ENCODE results near the gene PTGFRN. TPM values are rescaled to one million over a fixed set of nuclear protein-coding genes. Genes with fewer than 3 reads are reported as not detected.

Gene PTGFRN
- total and polyA plus RNA-seq, 2 of the 13 experiments (the other 11 are each of a cell fraction or from before 2014, with no cell fraction given), result 3.3 to 11.3 TPM

GRCh38 chr1:117017062-117017461 lies 107.3 kb downstream of the PTGFRN start:
- TF ChIP-seq RFX1 (IDR thresholded peaks at IDR 0.05) (peak; percentile 42; the same call in 1 of the 2 replicates), ZNF784 (CRISPR knock-in tag; IDR thresholded peaks at IDR 0.05; ENCODE audit: borderline replicate concordance) (no peak), HOXD1 (CRISPR knock-in tag; IDR thresholded peaks at IDR 0.05) (no peak), ZMAT5 (CRISPR knock-in tag; IDR thresholded peaks at IDR 0.05; ENCODE audit: borderline replicate concordance, low read depth) (no peak), ZNF580 (CRISPR knock-in tag; IDR thresholded peaks at IDR 0.05; ENCODE audit: borderline replicate concordance, low read depth) (no peak), EEA1 (CRISPR knock-in tag; IDR thresholded peaks at IDR 0.05; ENCODE audit: borderline replicate concordance) (no peak), CCDC6 (CRISPR knock-in tag; IDR thresholded peaks at IDR 0.05) (no peak)

GRCh38 chr1:117017648-117018047 lies 107.9 kb downstream of the PTGFRN start:
- ATAC-seq (no peak), DNase-seq (ENCODE audit: low spot score) (no peak), FAIRE-seq (no peak)
- Histone ChIP-seq H2AFZ (ENCODE audit: low read length) (no peak overlapping the region), H3K4me3 (replicated peaks in 1 of 3; ENCODE audit: insufficient read depth in 1 of 3, low read depth in 2 of 3, low read length in 3 of 3) (no peak overlapping the region), H3K9ac (ENCODE audit: insufficient read depth, low read depth, low read length) (no peak overlapping the region), H3K36me3 (replicated peaks in 1 of 2; ENCODE audit: control insufficient read depth in 1 of 2, insufficient read depth in 2 of 2, low read length in 2 of 2) (no peaks in the 10 kb centered on the region), H3K27ac (ENCODE audit: extremely low read length, insufficient read depth, low read length) (no peak overlapping the region), H4K20me1 (ENCODE audit: insufficient read depth, low read length) (no peaks in the 10 kb centered on the region), H3K79me2 (ENCODE audit: insufficient read depth, low read length) (no peaks in the 10 kb centered on the region), H3K4me1 (ENCODE audit: insufficient read depth, low read length) (no peaks in the 10 kb centered on the region), H3K4me2 (ENCODE audit: low read depth, low read length) (no peak overlapping the region), H3K9me3 (ENCODE audit: low read length) (no peaks in the 10 kb centered on the region), H3K27me3 (ENCODE audit: control insufficient read depth in 1 of 2, insufficient read depth in 2 of 2, low read length in 2 of 2) (no peaks in the 10 kb centered on the region; a peak in 1 of 5 replicates)
- ChIA-PET CTCF (ENCODE audit: low intra/inter-chr PET ratio, low total read pairs) (no interaction called here), POLR2A (no interaction called here)
- in situ Hi-C loops (cut with HindIII; ENCODE audit: extremely low pct_ligation_motif_present, low pct_unique_long_range_greater_than_20kb) (no loop called here), intact Hi-C loops (cut with micrococcal nuclease; ENCODE audit: unreplicated experiment) (no loop called here)
- no TSS peak for BruUV-seq (replicated peaks)
- 10% methylated on average over 3 of the region's 3 CpGs for WGBS (ENCODE audit: low lambda C conversion rate)
- no peak for TF ChIP-seq ZNF253 (CRISPR knock-in tag; IDR thresholded peaks at IDR 0.05; ENCODE audit: borderline replicate concordance)
- TF ChIP-seq RBM39 (IDR thresholded peaks at IDR 0.05; ENCODE audit: low read depth, low read length, poor library complexity, severe bottlenecking), result no peak
- TF ChIP-seq NR2F1 (CRISPR knock-in tag; IDR thresholded peaks at IDR 0.05), result no peak
- TF ChIP-seq RNF2 (conservative IDR thresholded peaks at IDR 0.05; ENCODE audit: low read depth), result no peak
- no peak for TF ChIP-seq ZKSCAN1 (IDR thresholded peaks at IDR 0.05; ENCODE audit: low read length)
- TF ChIP-seq MYNN (CRISPR knock-in tag; IDR thresholded peaks at IDR 0.05; ENCODE audit: low read depth), result no peak
- TF ChIP-seq ZSCAN5A (CRISPR knock-in tag; IDR thresholded peaks at IDR 0.05; ENCODE audit: borderline replicate concordance), result no peak
- no peak for TF ChIP-seq ZNF569 (CRISPR knock-in tag; IDR thresholded peaks at IDR 0.05; ENCODE audit: borderline replicate concordance)
- TF ChIP-seq ZNF256 (CRISPR knock-in tag; conservative IDR thresholded peaks at IDR 0.05), result no peak
- TF ChIP-seq PHB2 (IDR thresholded peaks at IDR 0.05; ENCODE audit: partially characterized antibody), result no peak

More at GRCh38 chr1:117017062-117017461, 107.3 kb downstream of the PTGFRN start:
- no peaks in the 10 kb centered on the region for H3K79me2 ChIP-seq (ENCODE audit: insufficient read depth, low read length)
- H3K27me3 ChIP-seq (ENCODE audit: control insufficient read depth in 1 of 2, insufficient read depth in 2 of 2, low read length in 2 of 2), result no peaks in the 10 kb centered on the region; a peak in 1 of 5 replicates
- no peak overlapping the region for H3K9ac ChIP-seq (ENCODE audit: insufficient read depth, low read depth, low read length)
- intact Hi-C loops (cut with micrococcal nuclease; ENCODE audit: unreplicated experiment), result no loop called here
- no peak overlapping the region for H2AFZ ChIP-seq (ENCODE audit: low read length)
- H3K4me3 ChIP-seq (replicated peaks in 1 of 3; ENCODE audit: insufficient read depth in 1 of 3, low read depth in 2 of 3, low read length in 3 of 3), result no peak overlapping the region
- H3K9me3 ChIP-seq (ENCODE audit: low read length), result no peaks in the 10 kb centered on the region
- H3K4me2 ChIP-seq (ENCODE audit: low read depth, low read length), result no peak overlapping the region
- 89% methylated on average over 1 of the region's 4 CpGs for WGBS (ENCODE audit: low lambda C conversion rate)
- no peak overlapping the region for H3K27ac ChIP-seq (ENCODE audit: extremely low read length, insufficient read depth, low read length)
- H3K4me1 ChIP-seq (ENCODE audit: insufficient read depth, low read length), result no peaks in the 10 kb centered on the region
- BruUV-seq (replicated peaks), result no TSS peak
- ATAC-seq (no peak), DNase-seq (ENCODE audit: low spot score) (no peak), FAIRE-seq (no peak)
- in situ Hi-C loops (cut with HindIII; ENCODE audit: extremely low pct_ligation_motif_present, low pct_unique_long_range_greater_than_20kb), result no loop called here
- ChIA-PET POLR2A (no interaction called here), CTCF (ENCODE audit: low intra/inter-chr PET ratio, low total read pairs) (no interaction called here)
- H3K36me3 ChIP-seq (replicated peaks in 1 of 2; ENCODE audit: control insufficient read depth in 1 of 2, insufficient read depth in 2 of 2, low read length in 2 of 2), result no peaks in the 10 kb centered on the region
- H4K20me1 ChIP-seq (ENCODE audit: insufficient read depth, low read length), result no peaks in the 10 kb centered on the region

Data from HepG2 (cell line).